ENCODE results near the gene NPAS2. TPM values are rescaled to one million over a fixed set of nuclear protein-coding genes. Genes with fewer than 3 reads are reported as not detected.

NPAS2 gene
- total RNA-seq, 1 experiment from 2014 or later, result 0.16 TPM

GRCh38 chr2:101030866-101031554, 211.1 kb downstream of the NPAS2 start:
- no peak for DNase-seq
- H3K9me3 ChIP-seq, result no peaks in the 10 kb centered on the region
- H3K27me3 ChIP-seq, result no peaks in the 10 kb centered on the region
- no peak overlapping the region for H3K4me3 ChIP-seq
- peaks cover 55% of the 10 kb centered on the region for H3K36me3 ChIP-seq

GRCh38 chr2:101032084-101032776, 212.3 kb downstream of the NPAS2 start:
- Histone ChIP-seq H3K36me3 (peaks cover 57% of the 10 kb centered on the region), H3K4me3 (no peak overlapping the region), H3K9me3 (no peaks in the 10 kb centered on the region), H3K27me3 (no peaks in the 10 kb centered on the region)
- no peak for DNase-seq

GRCh38 chr2:101036562-101036961, 216.6 kb downstream of the NPAS2 start:
- Histone ChIP-seq H3K9me3 (no peaks in the 10 kb centered on the region), H3K4me3 (no peak overlapping the region), H3K27me3 (no peaks in the 10 kb centered on the region), H3K36me3 (peaks cover 54% of the 10 kb centered on the region)
- no peak for DNase-seq

- peaks cover 49% of the 10 kb centered on the region for H3K36me3 ChIP-seq
- DNase-seq, result no peak
- no peak overlapping the region for H3K4me3 ChIP-seq
- no peaks in the 10 kb centered on the region for H3K27me3 ChIP-seq
- H3K9me3 ChIP-seq, result no peaks in the 10 kb centered on the region
These were observed 217.3 kb downstream of the NPAS2 start for GRCh38 chr2:101037161-101037755.

GRCh38 chr2:101038455-101039255, 218.7 kb downstream of the NPAS2 start:
- Histone ChIP-seq H3K27me3 (no peaks in the 10 kb centered on the region), H3K36me3 (peaks cover 41% of the 10 kb centered on the region), H3K9me3 (no peaks in the 10 kb centered on the region), H3K4me3 (no peak overlapping the region)
- peak; percentile 21 for DNase-seq

GRCh38 chr2:101040072-101040471, 220.1 kb downstream of the NPAS2 start:
- H3K4me3 ChIP-seq, result no peak overlapping the region
- H3K36me3 ChIP-seq, result peaks cover 32% of the 10 kb centered on the region
- no peaks in the 10 kb centered on the region for H3K27me3 ChIP-seq
- H3K9me3 ChIP-seq, result no peaks in the 10 kb centered on the region
- no peak for DNase-seq

- Histone ChIP-seq H3K4me3 (no peak overlapping the region), H3K27me3 (no peaks in the 10 kb centered on the region), H3K9me3 (no peaks in the 10 kb centered on the region), H3K36me3 (peaks cover 32% of the 10 kb centered on the region)
- no peak for DNase-seq
These were observed 220.8 kb downstream of the NPAS2 start for GRCh38 chr2:101040761-101041160.

- peaks cover 28% of the 10 kb centered on the region for H3K36me3 ChIP-seq
- H3K27me3 ChIP-seq, result no peaks in the 10 kb centered on the region
- no peak overlapping the region for H3K4me3 ChIP-seq
- no peaks in the 10 kb centered on the region for H3K9me3 ChIP-seq
- DNase-seq, result no peak
These were observed 221.5 kb downstream of the NPAS2 start for GRCh38 chr2:101041413-101041812.

- DNase-seq, result no peak
- H3K36me3 ChIP-seq, result peaks cover 29% of the 10 kb centered on the region
- no peak overlapping the region for H3K4me3 ChIP-seq
- H3K27me3 ChIP-seq, result no peaks in the 10 kb centered on the region
- H3K9me3 ChIP-seq, result no peaks in the 10 kb centered on the region
These were observed 225.4 kb downstream of the NPAS2 start for GRCh38 chr2:101045330-101045729.

Other genes starting within 250 kb of the NPAS2 start
- gene RPL31, start 182.2 kb downstream of the NPAS2 start, total RNA-seq (2014; rRNA removed; shearing (Covaris generic); ENCODE audit: low replicate concordance), result 544 and 1,616 TPM in 2 replicates